Endothelial cell of umbilical vein (primary cell): ENCODE results near the gene HMMR. TPM values are rescaled to one million over a fixed set of nuclear protein-coding genes. Genes with fewer than 3 reads are reported as not detected.

ENCODE experiments used
- BruUV-seq: library from RNA; stranded (reverse); fragments of 400-500 nt; replicated peaks from 2 replicates; lab custom pipeline; 2021; lab: Mats Ljungman, UMichigan
- CTCF ChIA-PET: fragments of 300-600, 350-600 bp; sonication (Branson Sonifier 250); formaldehyde crosslinking; loops from one replicate; lab custom pipeline; 2021; ENCODE audit warnings: antibody characterized with exemption, inconsistent platforms; lab: Charles Lee
- POLR2A ChIA-PET: fragments of 300-600, 350-600 bp; sonication (Branson Sonifier 250); formaldehyde crosslinking; loops from one replicate; lab custom pipeline; 2021; ENCODE audit warnings: antibody characterized with exemption, inconsistent platforms; lab: Charles Lee
- DNase-seq: peaks from one replicate; pipeline ENCODE4 v3.0.0-alpha.2; 2011; ENCODE audit warnings: low read depth, low spot score
- FAIRE-seq: peaks from 2 replicates; lab custom pipeline; 2011; peaks lifted over from hg19 to GRCh38; lab: Jason Lieb, UNC
- H2AFZ ChIP-seq: 2 replicates; pipeline ENCODE4 v1.6.0; 2012; ENCODE audit warnings: low read depth, low read length, control low read depth, inconsistent platforms
- H3K27ac ChIP-seq: 2 replicates; pipeline ENCODE4 v1.5.1; 2011; ENCODE audit warnings: low read depth, mild to moderate bottlenecking, control low read depth, low read length, moderate library complexity; ENCODE audit not compliant: insufficient read depth
- H3K27me3 ChIP-seq, 2 experiments: 2 replicates each; pipeline versions ENCODE4 v1.6.0 to v1.6.1; 2011; ENCODE audit warnings: low read length in 2 of 2, mixed read lengths in 1 of 2; ENCODE audit not compliant: control insufficient read depth in 2 of 2, insufficient read depth in 2 of 2
- H3K36me3 ChIP-seq, 2 experiments: 2 replicates in 1 of 2; 3 replicates in 1 of 2; pipeline ENCODE4 v1.5.1; 2011; ENCODE audit warnings: low read length in 2 of 2, mild to moderate bottlenecking in 1 of 2, moderate library complexity in 1 of 2; ENCODE audit not compliant: control insufficient read depth in 2 of 2, insufficient read depth in 2 of 2; ENCODE audit errors: extremely low read depth in 1 of 2
- H3K4me1 ChIP-seq: 3 replicates; pipeline ENCODE4 v1.5.1; 2011; ENCODE audit warnings: mild to moderate bottlenecking, low read length; ENCODE audit not compliant: control insufficient read depth, insufficient read depth; ENCODE audit errors: extremely low read depth
- H3K4me2 ChIP-seq: 2 replicates; pipeline ENCODE4 v1.6.1; 2011; ENCODE audit warnings: low read length, control low read depth, mixed read lengths; ENCODE audit not compliant: insufficient read depth
- H3K4me3 ChIP-seq, 3 experiments: fragments of 200-600 bp in 1 of 3; sonication (generic), shearing (Covaris generic) in 1 of 3; replicated peaks in 1 of 3; 2 replicates each; pipeline ENCODE4 v1.5.1; 2011 to 2016; ENCODE audit warnings: control low read depth in 3 of 3, low read length in 3 of 3, mild to moderate bottlenecking in 2 of 3, inconsistent platforms in 1 of 3, low read depth in 1 of 3, moderate library complexity in 1 of 3; ENCODE audit not compliant: insufficient read depth in 1 of 3
- H3K79me2 ChIP-seq: 2 replicates; pipeline ENCODE4 v1.6.0; 2012; ENCODE audit warnings: low read length, inconsistent platforms; ENCODE audit not compliant: control insufficient read depth, insufficient read depth
- H3K9ac ChIP-seq: replicated peaks from 2 replicates; pipeline ENCODE3; 2011; ENCODE audit warnings: low read length, control low read depth; ENCODE audit not compliant: insufficient read depth; ENCODE audit errors: extremely low read depth
- H3K9me1 ChIP-seq: replicated peaks from 3 replicates; pipeline ENCODE4 v1.6.0; 2011; ENCODE audit warnings: mild to moderate bottlenecking, low read length; ENCODE audit not compliant: control insufficient read depth, insufficient read depth; ENCODE audit errors: extremely low read depth
- H3K9me3 ChIP-seq: replicated peaks from 2 replicates; pipeline ENCODE4 v1.5.1; 2012; ENCODE audit warnings: low read length, inconsistent platforms; ENCODE audit not compliant: control insufficient read depth, insufficient read depth
- H4K20me1 ChIP-seq: replicated peaks from 2 replicates; pipeline ENCODE3; 2011; ENCODE audit warnings: mild to moderate bottlenecking, low read length; ENCODE audit not compliant: control insufficient read depth, insufficient read depth; ENCODE audit errors: extremely low read depth
- EZH2 ChIP-seq: IDR thresholded peaks from 2 replicates; pipeline ENCODE4 v1.6.1; 2012; ENCODE audit warnings: borderline replicate concordance, low read depth, mild to moderate bottlenecking, moderate library complexity, low read length, inconsistent platforms; ENCODE audit not compliant: severe bottlenecking
- FOS ChIP-seq: IDR thresholded peaks from 2 replicates; pipeline ENCODE4 v1.6.1; 2011; ENCODE audit warnings: mild to moderate bottlenecking, low read length, moderate library complexity, borderline replicate concordance; ENCODE audit not compliant: insufficient read depth
- GATA2 ChIP-seq: IDR thresholded peaks from 2 replicates; pipeline ENCODE4 v1.7.0; 2011; ENCODE audit warnings: low read depth, mild to moderate bottlenecking, moderate library complexity, mixed read lengths, low read length; ENCODE audit not compliant: insufficient read length, insufficient read depth
- JUN ChIP-seq: IDR thresholded peaks from 2 replicates; pipeline ENCODE4 v1.6.1; 2011; ENCODE audit warnings: borderline replicate concordance, low read depth; ENCODE audit not compliant: insufficient read length, insufficient read depth
- MYC ChIP-seq: IDR thresholded peaks from one replicate; pipeline ENCODE4 v1.6.1; 2011; ENCODE audit warnings: mild to moderate bottlenecking, low read depth, low read length
- POLR2A ChIP-seq: IDR thresholded peaks from 2 replicates; pipeline ENCODE4 v1.6.1; 2012; ENCODE audit warnings: low read depth, mild to moderate bottlenecking, control low read depth, low read length
- POLR2AphosphoS5 ChIP-seq: IDR thresholded peaks from 2 replicates; pipeline ENCODE4 v1.6.1; 2012; ENCODE audit warnings: low read depth, mild to moderate bottlenecking, control low read depth, low read length, moderate library complexity; ENCODE audit not compliant: insufficient read depth
- dilution Hi-C: fragments of 300-500 bp; cut with MboI; formaldehyde crosslinking; loops from one replicate; pipeline ENCODE4 v1.15.0; 2019; ENCODE audit warnings: low sequenced_read_pairs; ENCODE audit not compliant: extremely low pct_ligation_motif_present
- intact Hi-C: fragments of 100-400 bp; cut with micrococcal nuclease; formaldehyde crosslinking; loops from one replicate; pipeline ENCODE4 v1.10.0; 2022
- polyA plus RNA-seq, 4 experiments: library from polyadenylated mRNA; depleted of rRNA in 3 of 4; stranded (reverse) in 3 of 4; unstranded in 1 of 4; fragments of >200 nt; gene quantifications; 2 replicates each; pipeline versions ENCODE4 v1.2.1 to v1.2.3, GENCODE V29; 2011 to 2012; ENCODE audit warnings: missing spikeins in 1 of 4
- total RNA-seq: library from RNA; stranded (reverse); gene quantifications from 2 replicates; pipeline ENCODE4 v1.2.3, GENCODE V29; 2021
- TF ChIP-seq, protein P1 (sequence below), 2 donors: IDR thresholded peaks; 1 replicate in 1 of 2; 2 replicates in 1 of 2; pipeline ENCODE4 v1.5.1; 2011; ENCODE audit warnings: low read length in 2 of 2, mild to moderate bottlenecking in 2 of 2, moderate library complexity in 2 of 2, control low read depth in 1 of 2, inconsistent platforms in 1 of 2, low read depth in 1 of 2; ENCODE audit not compliant: insufficient read depth in 1 of 2; ENCODE audit errors: extremely low read depth in 1 of 2
- TF ChIP-seq, protein P2 (sequence below): IDR thresholded peaks from 2 replicates; pipeline ENCODE4 v1.6.1; 2011; ENCODE audit not compliant: insufficient read depth, insufficient read length

HMMR gene
- total and polyA plus RNA-seq, 2 donors (not counting 3 experiments of a cell fraction or from before 2014, with no cell fraction given), result 5.5 to 31.0 TPM

DNA sequence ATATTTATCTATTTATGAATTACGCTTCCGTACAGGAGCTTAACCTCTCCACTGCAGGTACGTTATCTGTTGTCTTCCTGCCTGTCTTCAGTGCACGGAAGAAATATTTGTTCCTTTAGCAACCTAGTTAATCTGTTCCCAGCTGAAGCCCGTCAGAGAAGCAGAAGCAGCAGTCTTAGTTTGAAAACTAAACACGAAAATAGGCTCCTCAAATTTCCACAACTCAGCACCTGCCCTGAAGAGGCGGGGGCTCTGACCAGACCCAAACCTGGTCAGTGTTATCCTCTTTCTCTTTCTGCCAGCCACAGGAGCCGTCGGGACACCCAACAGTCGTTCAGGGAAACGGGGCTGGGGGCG is 992 bp upstream of the HMMR start:
- DNase-seq (no peak), FAIRE-seq (no peak)
- Histone ChIP-seq H3K4me2 (peak overlapping the region; percentile 99), H3K79me2 (peaks cover 35% of the 10 kb centered on the region), H2AFZ (peak overlapping the region; percentile 92), H3K9me3 (no peaks in the 10 kb centered on the region), H3K4me3 (peak overlapping the region; percentile 85 to 96 (median 92)), H3K36me3 (no peaks in the 10 kb centered on the region), H3K27ac (peak overlapping the region; percentile 99), H3K4me1 (peaks cover 21% of the 10 kb centered on the region), H4K20me1 (no peaks in the 10 kb centered on the region), H3K9ac (peak overlapping the region; percentile 96), H3K27me3 (no peaks in the 10 kb centered on the region), H3K9me1 (no peaks in the 10 kb centered on the region)
- ChIA-PET CTCF (interaction anchor here (0.9 to 4.0 kb wide), 7 partner anchors 14 to 51 kb away, joined by 3 to 15 read pairs (median 10); partner anchors contain the start of genes CCNG1 and MAT2B), POLR2A (interaction anchor here (1.1 to 3.9 kb wide), 4 partner anchors 18 to 49 kb away, joined by 3 to 34 read pairs (median 12); partner anchors contain the start of genes CCNG1 and MAT2B)
- TSS peak; percentile 47 for BruUV-seq
- intact Hi-C loops (no loop called here), dilution Hi-C loops (no loop called here)
- TF ChIP-seq GATA2, result no peak

DNA sequence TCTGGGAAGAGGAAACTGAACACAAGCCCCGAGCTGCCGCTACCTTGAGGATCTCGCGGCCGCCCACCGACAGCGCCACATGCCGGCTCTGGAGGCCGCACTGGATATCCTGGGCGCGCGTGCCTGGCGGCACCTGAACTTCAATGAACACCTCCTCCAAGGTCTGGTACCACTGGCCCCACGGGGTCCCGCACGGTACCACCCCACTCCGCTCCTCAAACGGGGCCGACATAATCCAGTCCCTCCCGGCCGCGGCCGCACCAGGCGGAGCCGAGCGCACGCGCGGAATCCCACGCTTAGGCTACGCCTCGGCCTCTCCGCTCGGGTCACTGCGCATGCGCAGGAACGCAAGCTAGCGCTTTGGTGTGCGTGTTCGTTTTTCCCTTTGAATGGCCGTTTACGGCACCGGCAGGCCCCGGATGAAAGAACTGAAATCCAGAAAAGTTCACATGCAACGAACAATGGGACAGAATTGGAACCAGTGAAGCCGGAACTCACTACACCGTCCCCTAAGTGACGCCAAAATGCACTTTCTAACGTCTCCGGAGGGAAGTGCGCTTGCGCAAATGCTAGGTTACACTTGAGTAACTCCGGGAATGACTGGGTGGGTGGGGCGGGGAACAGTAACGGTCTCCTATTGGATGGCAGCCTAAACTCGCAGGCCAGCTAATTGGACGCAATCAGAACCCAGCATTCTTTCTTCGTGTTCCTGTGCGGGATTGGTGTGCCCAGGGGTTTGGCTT is 442 bp upstream of the HMMR start, which contains the start of gene NUDCD2:
NUDCD2 (minus strand) TSS at position 284 of the 743 bp plus-strand sequence; CDS start at position 232, 52 bp downstream.
- no peaks in the 10 kb centered on the region for H3K27me3 ChIP-seq
- peaks cover 21% of the 10 kb centered on the region for H3K4me1 ChIP-seq
- no peaks in the 10 kb centered on the region for H4K20me1 ChIP-seq
- no peaks in the 10 kb centered on the region for H3K9me3 ChIP-seq
- peak; percentile 99 for DNase-seq
- no peaks in the 10 kb centered on the region for H3K9me1 ChIP-seq
- H3K4me3 ChIP-seq, result peak within 1 kb of the TSS; percentile 85 to 96 (median 92)
- peak within 1 kb of the TSS; percentile 99 for H3K27ac ChIP-seq
- ChIA-PET POLR2A (interaction anchor here (0.7 to 3.9 kb wide), 5 partner anchors 21 to 299 kb away, joined by 3 to 34 read pairs (median 8); partner anchors contain the start of genes CCNG1 and MAT2B), CTCF (interaction anchor here (0.7 to 4.0 kb wide), 8 partner anchors 13 to 51 kb away, joined by 3 to 15 read pairs (median 7); partner anchors contain the start of genes CCNG1 and MAT2B)
- H3K79me2 ChIP-seq, result peaks cover 39% of the 10 kb centered on the region
- peak within 1 kb of the TSS; percentile 99 for H3K4me2 ChIP-seq
- no peaks in the 10 kb centered on the region for H3K36me3 ChIP-seq
- H2AFZ ChIP-seq, result peak within 1 kb of the TSS; percentile 92
- peak; percentile 93 for FAIRE-seq
- BruUV-seq, result no TSS peak
- dilution Hi-C loops, result no loop called here
- TF ChIP-seq, protein P1, sequence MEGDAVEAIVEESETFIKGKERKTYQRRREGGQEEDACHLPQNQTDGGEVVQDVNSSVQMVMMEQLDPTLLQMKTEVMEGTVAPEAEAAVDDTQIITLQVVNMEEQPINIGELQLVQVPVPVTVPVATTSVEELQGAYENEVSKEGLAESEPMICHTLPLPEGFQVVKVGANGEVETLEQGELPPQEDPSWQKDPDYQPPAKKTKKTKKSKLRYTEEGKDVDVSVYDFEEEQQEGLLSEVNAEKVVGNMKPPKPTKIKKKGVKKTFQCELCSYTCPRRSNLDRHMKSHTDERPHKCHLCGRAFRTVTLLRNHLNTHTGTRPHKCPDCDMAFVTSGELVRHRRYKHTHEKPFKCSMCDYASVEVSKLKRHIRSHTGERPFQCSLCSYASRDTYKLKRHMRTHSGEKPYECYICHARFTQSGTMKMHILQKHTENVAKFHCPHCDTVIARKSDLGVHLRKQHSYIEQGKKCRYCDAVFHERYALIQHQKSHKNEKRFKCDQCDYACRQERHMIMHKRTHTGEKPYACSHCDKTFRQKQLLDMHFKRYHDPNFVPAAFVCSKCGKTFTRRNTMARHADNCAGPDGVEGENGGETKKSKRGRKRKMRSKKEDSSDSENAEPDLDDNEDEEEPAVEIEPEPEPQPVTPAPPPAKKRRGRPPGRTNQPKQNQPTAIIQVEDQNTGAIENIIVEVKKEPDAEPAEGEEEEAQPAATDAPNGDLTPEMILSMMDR (IDR thresholded peaks at IDR 0.05; ENCODE audit: extremely low read depth in 1 of 2, insufficient read depth in 1 of 2, low read depth in 1 of 2, low read length in 2 of 2), result peak; percentile 11 to 45
- TF ChIP-seq JUN, result no peak
- TF ChIP-seq EZH2, result no peak
- TF ChIP-seq FOS, result no peak
- peak; percentile 91 for TF ChIP-seq POLR2AphosphoS5
- TF ChIP-seq, protein P2, sequence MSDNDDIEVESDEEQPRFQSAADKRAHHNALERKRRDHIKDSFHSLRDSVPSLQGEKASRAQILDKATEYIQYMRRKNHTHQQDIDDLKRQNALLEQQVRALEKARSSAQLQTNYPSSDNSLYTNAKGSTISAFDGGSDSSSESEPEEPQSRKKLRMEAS, result no peak
- TF ChIP-seq GATA2, result no peak
- peak; percentile 95 for TF ChIP-seq POLR2A
- TF ChIP-seq MYC, result no peak
- H3K9ac ChIP-seq, result peak within 1 kb of the TSS; percentile 96
- intact Hi-C loops, result loop anchor here (1.0 to 5.0 kb wide), 5 partner anchors 23 to 407 kb away; partner anchors contain the start of gene CCNG1
